Liver (tissue), 3 donors: Measurements from ENCODE around the gene ANO7.

ENCODE experiments used
- GABPA ChIP-seq, 2 donors: IDR thresholded peaks in 1 of 2; conservative IDR thresholded peaks in 1 of 2; 2 replicates each; pipeline ENCODE4 v1.6.1; 2016; ENCODE audit warnings: antibody characterized with exemption in 2 of 2, mild to moderate bottlenecking in 1 of 2, moderate library complexity in 1 of 2
- JUND ChIP-seq, 2 donors: IDR thresholded peaks; 2 replicates each; pipeline ENCODE4 v1.6.1; 2016; ENCODE audit warnings: antibody characterized with exemption in 2 of 2
- RAD21 ChIP-seq, 2 donors: IDR thresholded peaks; 2 replicates each; pipeline ENCODE4 v1.6.1; 2016; ENCODE audit warnings: antibody characterized with exemption in 2 of 2, mild to moderate bottlenecking in 2 of 2
- REST ChIP-seq: IDR thresholded peaks from 2 replicates; pipeline ENCODE4 v1.6.1; 2016; ENCODE audit warnings: antibody characterized with exemption, mild to moderate bottlenecking
- ZBTB33 ChIP-seq: IDR thresholded peaks from 2 replicates; pipeline ENCODE4 v1.6.1; 2016; ENCODE audit warnings: antibody characterized with exemption
- TF ChIP-seq, protein P1 (sequence below): fragments of 150-350 bp; IDR thresholded peaks from 2 replicates; pipeline ENCODE4 v1.5.1; 2017; ENCODE audit warnings: improper control_type of control experiment, low read depth, low read length; ENCODE audit not compliant: missing input control
- donor health status: healthy.
- donor health status: healthy.

DNA sequence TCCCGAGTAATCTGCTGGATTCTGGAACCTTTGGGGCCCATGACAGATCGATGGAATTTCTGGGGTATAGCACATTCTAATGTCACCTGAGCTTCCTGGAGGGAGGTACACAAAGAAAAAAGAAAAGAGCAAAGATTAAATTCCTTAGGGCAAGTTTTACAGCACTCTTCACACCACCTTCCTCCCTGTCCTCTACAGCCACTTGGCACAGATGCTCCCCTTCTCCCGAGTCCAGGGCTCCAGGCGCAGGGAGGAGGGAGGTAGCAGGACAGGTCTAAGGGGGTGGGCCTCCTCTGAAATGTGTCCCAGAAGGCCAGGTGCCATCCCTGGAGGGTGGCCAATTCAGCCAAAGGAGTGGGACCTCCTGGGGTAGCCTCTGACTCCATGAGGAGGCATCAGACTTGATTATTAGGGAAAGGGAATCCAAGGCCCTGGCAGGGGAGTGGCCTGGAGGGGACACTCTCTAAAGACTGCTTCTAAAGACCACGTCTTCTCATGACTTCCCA lies 50.3 kb downstream of the ANO7 start:
- no peak for TF ChIP-seq REST
- TF ChIP-seq, protein P1, sequence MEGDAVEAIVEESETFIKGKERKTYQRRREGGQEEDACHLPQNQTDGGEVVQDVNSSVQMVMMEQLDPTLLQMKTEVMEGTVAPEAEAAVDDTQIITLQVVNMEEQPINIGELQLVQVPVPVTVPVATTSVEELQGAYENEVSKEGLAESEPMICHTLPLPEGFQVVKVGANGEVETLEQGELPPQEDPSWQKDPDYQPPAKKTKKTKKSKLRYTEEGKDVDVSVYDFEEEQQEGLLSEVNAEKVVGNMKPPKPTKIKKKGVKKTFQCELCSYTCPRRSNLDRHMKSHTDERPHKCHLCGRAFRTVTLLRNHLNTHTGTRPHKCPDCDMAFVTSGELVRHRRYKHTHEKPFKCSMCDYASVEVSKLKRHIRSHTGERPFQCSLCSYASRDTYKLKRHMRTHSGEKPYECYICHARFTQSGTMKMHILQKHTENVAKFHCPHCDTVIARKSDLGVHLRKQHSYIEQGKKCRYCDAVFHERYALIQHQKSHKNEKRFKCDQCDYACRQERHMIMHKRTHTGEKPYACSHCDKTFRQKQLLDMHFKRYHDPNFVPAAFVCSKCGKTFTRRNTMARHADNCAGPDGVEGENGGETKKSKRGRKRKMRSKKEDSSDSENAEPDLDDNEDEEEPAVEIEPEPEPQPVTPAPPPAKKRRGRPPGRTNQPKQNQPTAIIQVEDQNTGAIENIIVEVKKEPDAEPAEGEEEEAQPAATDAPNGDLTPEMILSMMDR, result no peak
- TF ChIP-seq JUND (IDR thresholded peaks at IDR 0.05), result no peak
- no peak for TF ChIP-seq ZBTB33
- no peak for TF ChIP-seq RAD21 (IDR thresholded peaks at IDR 0.05)
- no peak for TF ChIP-seq GABPA (IDR thresholded peaks at IDR 0.05 in 1 of 2, conservative IDR thresholded peaks at IDR 0.05 in 1 of 2)
